Activated CD4-positive, alpha-beta T cell treated with anti-CD3 and anti-CD28 coated beads for 48 hours (primary cell): Measurements from ENCODE around the gene FGD2.
"Not testable (repeated sequence)": the region's sequence is repeated elsewhere in the genome, so short reads cannot be mapped to it uniquely, and the experiment has no call there.

Experiments
- DNase-seq: peaks from one replicate; pipeline ENCODE4 v3.0.0-alpha.2; 2020

Gene FGD2

GRCh38 chr6:37020812-37021211 is 15.4 kb downstream of the FGD2 start:
- no peak for DNase-seq

- peak; percentile 75 for DNase-seq
Measured at GRCh38 chr6:37021356-37022129, 16.1 kb downstream of the FGD2 start.

GRCh38 chr6:37022135-37022863 is 16.8 kb downstream of the FGD2 start:
- no peak for DNase-seq

- peak; percentile 76 for DNase-seq
Measured at GRCh38 chr6:37024656-37025337, 19.3 kb downstream of the FGD2 start.

- DNase-seq: no peak
Measured at GRCh38 chr6:37025621-37026466, 20.4 kb downstream of the FGD2 start.

- no peak for DNase-seq
Measured at GRCh38 chr6:37027036-37027720, 21.7 kb downstream of the FGD2 start.

GRCh38 chr6:37027811-37028469 is 22.5 kb downstream of the FGD2 start:
- no peak for DNase-seq

GRCh38 chr6:37029249-37029971 is 24.0 kb downstream of the FGD2 start:
- DNase-seq: peak; percentile 61

- DNase-seq: no peak
Measured at GRCh38 chr6:37030599-37030998, 25.1 kb downstream of the FGD2 start.

GRCh38 chr6:37032239-37032638 is 26.8 kb downstream of the FGD2 start:
- no peak for DNase-seq

GRCh38 chr6:37033255-37033654 is 27.8 kb downstream of the FGD2 start:
- DNase-seq: peak; percentile 74

GRCh38 chr6:37033819-37034795 is 28.7 kb downstream of the FGD2 start:
- DNase-seq: no peak

- DNase-seq: no peak
Measured at GRCh38 chr6:37036146-37036545, 30.7 kb downstream of the FGD2 start.

GRCh38 chr6:37038292-37039198 is 33.1 kb downstream of the FGD2 start:
- no peak for DNase-seq

GRCh38 chr6:37039958-37040357 is 34.5 kb downstream of the FGD2 start:
- no peak for DNase-seq

GRCh38 chr6:37041521-37041920 is 36.1 kb downstream of the FGD2 start:
- no peak for DNase-seq

- DNase-seq: no peak
Measured at GRCh38 chr6:37042150-37042549, 36.7 kb downstream of the FGD2 start.

- DNase-seq: not testable (repeated sequence)
Measured at GRCh38 chr6:37043091-37043490, 37.6 kb downstream of the FGD2 start.

GRCh38 chr6:37047346-37047688 is 41.9 kb downstream of the FGD2 start:
- DNase-seq: no peak
